ENCODE results near the gene DACH1. TPM values are rescaled to one million over a fixed set of nuclear protein-coding genes. Genes with fewer than 3 reads are reported as not detected.

The DACH1 gene
- total and polyA plus RNA-seq, 2 of the 13 experiments (the other 11 are each of a cell fraction or from before 2014, with no cell fraction given): not detected

DNA sequence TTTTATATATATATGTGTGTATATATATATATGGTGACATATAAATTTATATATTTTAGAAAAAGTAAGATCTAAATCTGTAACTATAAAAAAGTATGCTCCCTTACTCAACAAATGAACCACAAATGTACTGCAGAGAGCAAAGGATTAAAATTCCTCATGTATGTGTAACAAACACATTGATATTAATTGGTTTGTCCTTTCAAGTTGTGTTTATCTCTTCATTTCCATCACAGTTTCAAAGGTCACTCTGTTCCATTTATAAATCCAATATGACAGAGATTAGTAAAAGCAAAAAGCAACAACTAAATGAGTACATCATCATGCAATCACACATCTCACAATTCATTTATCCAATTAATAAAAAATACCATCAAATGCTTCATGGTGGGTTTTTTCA is 247.9 kb downstream of the DACH1 start:
- TF ChIP-seq PBX2 (CRISPR knock-in tag; IDR thresholded peaks at IDR 0.05) (no peak), ZNF432 (CRISPR knock-in tag; IDR thresholded peaks at IDR 0.05; ENCODE audit: borderline replicate concordance) (no peak), SP5 (CRISPR knock-in tag; IDR thresholded peaks at IDR 0.05; ENCODE audit: borderline replicate concordance, low read depth) (no peak), GMEB2 (CRISPR knock-in tag; IDR thresholded peaks at IDR 0.05; ENCODE audit: low read depth) (no peak), KLF9 (CRISPR knock-in tag; IDR thresholded peaks at IDR 0.05; ENCODE audit: low read depth) (no peak), KDM5A (IDR thresholded peaks at IDR 0.05; ENCODE audit: borderline replicate concordance, low read length) (no peak), CEBPG (CRISPR knock-in tag; IDR thresholded peaks at IDR 0.05) (no peak), NFIB (CRISPR knock-in tag; IDR thresholded peaks at IDR 0.05; ENCODE audit: borderline replicate concordance) (no peak), MED13 (CRISPR knock-in tag; IDR thresholded peaks at IDR 0.05) (no peak), NONO (IDR thresholded peaks at IDR 0.05) (no peak), NONO (CRISPR knock-in tag; conservative IDR thresholded peaks at IDR 0.05) (no peak), ZNF616 (CRISPR knock-in tag; IDR thresholded peaks at IDR 0.05; ENCODE audit: low read depth) (no peak), ZNF674 (CRISPR knock-in tag; IDR thresholded peaks at IDR 0.05; ENCODE audit: low read depth) (no peak), ZNF768 (CRISPR knock-in tag; IDR thresholded peaks at IDR 0.05) (no peak), ZNF749 (CRISPR knock-in tag; IDR thresholded peaks at IDR 0.05; ENCODE audit: borderline replicate concordance) (no peak), CREM (IDR thresholded peaks at IDR 0.05) (no peak), CREM (CRISPR knock-in tag; IDR thresholded peaks at IDR 0.05) (no peak), ZNF451 (CRISPR knock-in tag; IDR thresholded peaks at IDR 0.05) (no peak), BCL6 (CRISPR knock-in tag; IDR thresholded peaks at IDR 0.05) (no peak)
- TF ChIP-seq, protein P1, sequence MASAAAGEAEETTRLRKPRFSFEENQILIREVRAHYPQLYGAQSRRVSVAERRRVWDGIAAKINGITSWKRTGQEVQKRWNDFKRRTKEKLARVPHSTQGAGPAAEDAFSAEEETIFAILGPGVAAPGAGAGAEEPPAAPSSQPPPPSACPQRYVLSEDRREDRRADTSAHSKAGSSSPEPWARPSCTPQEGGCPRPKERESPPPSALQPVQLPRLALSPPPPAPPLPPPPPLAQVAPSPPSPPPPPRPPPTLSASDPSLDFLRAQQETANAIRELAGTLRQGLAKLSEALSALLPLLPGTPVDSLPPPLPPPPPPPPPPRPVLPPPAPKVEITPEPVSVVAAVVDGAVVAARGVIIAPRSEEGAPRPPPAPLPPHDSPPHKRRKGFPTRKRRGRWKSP (CRISPR knock-in tag; IDR thresholded peaks at IDR 0.05): no peak
- TF ChIP-seq, protein P2, sequence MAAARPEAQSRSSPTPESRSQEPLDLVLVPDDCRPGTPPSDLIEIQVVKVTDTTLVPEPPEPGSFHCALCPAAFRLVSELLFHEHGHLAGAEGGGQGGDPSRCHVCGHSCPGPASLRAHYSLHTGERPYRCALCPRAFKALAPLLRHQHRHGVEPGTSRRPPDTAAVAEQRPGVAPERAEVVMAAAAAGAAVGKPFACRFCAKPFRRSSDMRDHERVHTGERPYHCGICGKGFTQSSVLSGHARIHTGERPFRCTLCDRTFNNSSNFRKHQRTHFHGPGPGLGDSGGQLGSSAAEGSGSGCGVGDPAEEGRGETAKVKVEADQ (CRISPR knock-in tag; IDR thresholded peaks at IDR 0.05; ENCODE audit: borderline replicate concordance): no peak
- FAIRE-seq: no peak

More for the DNA sequence above, 247.9 kb downstream of the DACH1 start:
- Histone ChIP-seq H3K4me1 (ENCODE audit: insufficient read depth, low read length) (no peaks in the 10 kb centered on the region), H3K36me3 (replicated peaks in 1 of 2; ENCODE audit: control insufficient read depth in 1 of 2, insufficient read depth in 2 of 2, low read length in 2 of 2) (no peaks in the 10 kb centered on the region), H2AFZ (ENCODE audit: low read length) (no peak overlapping the region), H3K4me2 (ENCODE audit: low read depth, low read length) (no peak overlapping the region), H3K9ac (ENCODE audit: insufficient read depth, low read depth, low read length) (no peak overlapping the region), H3K4me3 (replicated peaks in 1 of 3; ENCODE audit: insufficient read depth in 1 of 3, low read depth in 2 of 3, low read length in 3 of 3) (no peak overlapping the region), H3K27me3 (ENCODE audit: control insufficient read depth in 1 of 2, insufficient read depth in 2 of 2, low read length in 2 of 2) (no peaks in the 10 kb centered on the region; a peak in 1 of 5 replicates), H3K79me2 (ENCODE audit: insufficient read depth, low read length) (no peaks in the 10 kb centered on the region), H3K9me3 (ENCODE audit: low read length) (no peaks in the 10 kb centered on the region), H3K27ac (ENCODE audit: extremely low read length, insufficient read depth, low read length) (no peak overlapping the region), H4K20me1 (ENCODE audit: insufficient read depth, low read length) (no peaks in the 10 kb centered on the region)
- ATAC-seq (no peak), DNase-seq (ENCODE audit: low spot score) (no peak)
- BruUV-seq (replicated peaks): no TSS peak
- CTCF ChIA-PET (ENCODE audit: low intra/inter-chr PET ratio, low total read pairs): no interaction called here
- intact Hi-C loops (cut with micrococcal nuclease; ENCODE audit: unreplicated experiment): loop anchor here (5.0 kb wide), 1 partner anchor 1777 kb away; no protein-coding TSS in a partner anchor
- POLR2A ChIA-PET: no interaction called here
- in situ Hi-C loops (cut with HindIII; ENCODE audit: extremely low pct_ligation_motif_present, low pct_unique_long_range_greater_than_20kb): no loop called here

Data from HepG2 (cell line).